ENCODE measurements around the gene FAM177B. TPM values are rescaled to one million over a fixed set of nuclear protein-coding genes. Genes with fewer than 3 reads are reported as not detected.

The FAM177B gene
- total RNA-seq, 3 donors from 2014 or later (not counting 1 experiment from before 2014, with no cell fraction given), result not detected

DNA sequence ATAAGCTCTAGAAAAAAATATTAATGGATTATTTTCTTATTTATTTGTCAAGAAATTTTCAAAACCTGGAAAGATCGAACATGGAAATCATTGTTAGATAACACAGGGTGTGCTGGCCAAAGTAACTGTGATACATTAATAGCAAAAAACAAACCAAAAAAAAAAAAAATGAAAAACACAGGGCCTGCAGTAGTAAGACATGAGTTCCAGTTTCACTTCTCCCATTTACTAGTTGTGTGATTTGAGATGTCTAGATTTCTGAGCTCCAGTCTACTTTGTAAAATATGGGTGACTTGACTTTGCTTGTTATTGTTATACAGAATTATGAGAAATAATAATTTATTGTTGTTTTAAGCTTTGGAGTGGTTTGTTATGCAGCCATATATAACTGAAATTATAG is 13.6 kb downstream of the FAM177B start:
- Histone ChIP-seq H3K4me1 (ENCODE audit: control insufficient read depth, insufficient read depth, low read length) (no peaks in the 10 kb centered on the region), H3K36me3 (ENCODE audit: control insufficient read depth, insufficient read depth, low read length) (no peaks in the 10 kb centered on the region), H3K4me3 (ENCODE audit: low read length) (no peak overlapping the region), H3K27me3 (ENCODE audit: control insufficient read depth, insufficient read depth, low read length) (no peaks in the 10 kb centered on the region), H3K27ac (ENCODE audit: low read length) (no peak overlapping the region), H3K9me3 (ENCODE audit: control insufficient read depth, insufficient read depth, low read length) (no peaks in the 10 kb centered on the region)
- WGBS (ENCODE audit: insufficient coverage), result no CpG with 5 or more reads among the region's 1 CpG
- no peak for ATAC-seq
- TF ChIP-seq, protein P1, sequence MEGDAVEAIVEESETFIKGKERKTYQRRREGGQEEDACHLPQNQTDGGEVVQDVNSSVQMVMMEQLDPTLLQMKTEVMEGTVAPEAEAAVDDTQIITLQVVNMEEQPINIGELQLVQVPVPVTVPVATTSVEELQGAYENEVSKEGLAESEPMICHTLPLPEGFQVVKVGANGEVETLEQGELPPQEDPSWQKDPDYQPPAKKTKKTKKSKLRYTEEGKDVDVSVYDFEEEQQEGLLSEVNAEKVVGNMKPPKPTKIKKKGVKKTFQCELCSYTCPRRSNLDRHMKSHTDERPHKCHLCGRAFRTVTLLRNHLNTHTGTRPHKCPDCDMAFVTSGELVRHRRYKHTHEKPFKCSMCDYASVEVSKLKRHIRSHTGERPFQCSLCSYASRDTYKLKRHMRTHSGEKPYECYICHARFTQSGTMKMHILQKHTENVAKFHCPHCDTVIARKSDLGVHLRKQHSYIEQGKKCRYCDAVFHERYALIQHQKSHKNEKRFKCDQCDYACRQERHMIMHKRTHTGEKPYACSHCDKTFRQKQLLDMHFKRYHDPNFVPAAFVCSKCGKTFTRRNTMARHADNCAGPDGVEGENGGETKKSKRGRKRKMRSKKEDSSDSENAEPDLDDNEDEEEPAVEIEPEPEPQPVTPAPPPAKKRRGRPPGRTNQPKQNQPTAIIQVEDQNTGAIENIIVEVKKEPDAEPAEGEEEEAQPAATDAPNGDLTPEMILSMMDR (IDR thresholded peaks at IDR 0.05), result no peak
- Mint-ChIP-seq H3K9me3 (no peaks in the 10 kb centered on the region), H3K27ac (no peak overlapping the region), H3K4me1 (no peaks in the 10 kb centered on the region), H3K27me3 (ENCODE audit: low read depth in 2 of 2) (peaks cover 13 to 24% of the 10 kb centered on the region in 2 donors), H3K36me3 (no peaks in the 10 kb centered on the region), H3K4me3 (no peak overlapping the region)
- intact Hi-C loops (cut with micrococcal nuclease), result no loop called here
- DNase-seq, result no peak

DNA sequence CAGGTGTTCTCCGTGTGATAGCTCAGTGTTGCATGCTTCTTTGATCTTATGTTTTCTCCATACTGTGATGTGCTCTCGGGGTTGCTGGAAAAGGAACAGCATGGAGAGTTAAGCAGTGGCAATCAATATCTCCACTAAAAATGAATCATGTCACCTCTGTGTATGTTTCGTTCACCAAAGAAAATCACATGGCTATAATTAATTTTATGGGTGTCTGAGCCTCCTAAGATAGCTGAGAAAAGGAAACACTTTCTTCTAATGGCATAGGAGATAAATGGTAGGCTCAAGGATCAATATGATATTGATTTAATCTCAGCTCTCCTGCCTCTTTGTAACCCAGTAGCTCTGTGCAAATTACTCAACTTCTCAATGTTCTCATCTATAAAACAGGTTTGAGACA is 14.3 kb downstream of the FAM177B start:
- no peaks in the 10 kb centered on the region for H3K4me1 ChIP-seq (ENCODE audit: control insufficient read depth, insufficient read depth, low read length)
- Mint-ChIP-seq H3K36me3 (no peaks in the 10 kb centered on the region), H3K27me3 (ENCODE audit: low read depth in 2 of 2) (peaks cover 12 to 26% of the 10 kb centered on the region in 2 donors), H3K27ac (no peak overlapping the region), H3K9me3 (no peaks in the 10 kb centered on the region), H3K4me3 (no peak overlapping the region), H3K4me1 (no peaks in the 10 kb centered on the region)
- DNase-seq, result no peak
- no peaks in the 10 kb centered on the region for H3K27me3 ChIP-seq (ENCODE audit: control insufficient read depth, insufficient read depth, low read length)
- no peak for ATAC-seq
- intact Hi-C loops (cut with micrococcal nuclease), result no loop called here
- no peak overlapping the region for H3K27ac ChIP-seq (ENCODE audit: low read length)
- H3K4me3 ChIP-seq (ENCODE audit: low read length), result no peak overlapping the region
- 88% methylated on average over 2 of the region's 3 CpGs for WGBS (ENCODE audit: insufficient coverage)
- H3K36me3 ChIP-seq (ENCODE audit: control insufficient read depth, insufficient read depth, low read length), result no peaks in the 10 kb centered on the region
- no peaks in the 10 kb centered on the region for H3K9me3 ChIP-seq (ENCODE audit: control insufficient read depth, insufficient read depth, low read length)
- TF ChIP-seq, protein P1 (IDR thresholded peaks at IDR 0.05), result no peak

DNA sequence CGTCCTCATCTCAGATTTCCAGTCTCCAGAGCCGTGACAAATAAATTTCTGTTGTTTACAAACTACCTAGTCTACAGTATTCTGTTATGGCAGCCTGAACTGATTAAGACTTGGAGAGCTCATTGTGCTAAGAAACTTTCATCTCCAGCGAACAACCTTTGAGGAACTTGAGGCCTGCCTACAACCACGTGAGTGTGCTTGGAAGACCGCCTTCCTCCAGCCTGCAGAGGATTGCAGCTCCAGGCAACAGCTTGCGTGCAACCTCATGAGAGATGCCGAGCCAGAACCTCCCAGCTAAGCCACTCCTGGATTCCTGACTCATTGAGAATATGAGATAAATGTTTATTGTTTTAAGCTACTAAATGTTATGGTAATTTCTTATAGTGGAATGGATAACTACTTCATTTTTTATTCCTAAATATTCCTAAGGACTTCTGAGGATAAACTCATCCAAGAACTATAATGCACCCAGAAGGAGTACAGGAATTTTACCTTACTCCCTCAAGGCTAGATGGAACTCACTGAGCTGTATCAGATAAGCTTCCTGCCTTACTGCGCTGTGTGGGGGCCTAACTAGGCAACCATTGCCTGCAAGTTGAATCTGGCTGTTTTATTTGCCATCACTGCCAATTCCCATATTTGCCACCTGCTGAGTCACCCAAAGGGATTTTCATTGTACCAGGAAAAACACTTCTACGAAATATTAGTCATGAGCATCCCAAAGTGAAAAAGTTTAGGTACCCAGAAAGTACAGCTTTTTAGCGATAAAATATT is 17.6 kb downstream of the FAM177B start:
- H3K27ac ChIP-seq (ENCODE audit: low read length), result no peak overlapping the region
- H3K4me1 ChIP-seq (ENCODE audit: control insufficient read depth, insufficient read depth, low read length), result no peaks in the 10 kb centered on the region
- Mint-ChIP-seq H3K4me1 (no peaks in the 10 kb centered on the region), H3K27ac (no peak overlapping the region), H3K36me3 (no peaks in the 10 kb centered on the region), H3K9me3 (no peaks in the 10 kb centered on the region), H3K27me3 (ENCODE audit: low read depth in 2 of 2) (peaks cover 4 to 20% of the 10 kb centered on the region in 2 donors), H3K4me3 (no peak overlapping the region)
- WGBS (ENCODE audit: insufficient coverage), result 80% methylated on average over 9 of the region's 10 CpGs
- ATAC-seq (no peak), DNase-seq (no peak)
- TF ChIP-seq, protein P1 (IDR thresholded peaks at IDR 0.05), result no peak
- no peak overlapping the region for H3K4me3 ChIP-seq (ENCODE audit: low read length)
- no peaks in the 10 kb centered on the region for H3K9me3 ChIP-seq (ENCODE audit: control insufficient read depth, insufficient read depth, low read length)
- intact Hi-C loops (cut with micrococcal nuclease), result no loop called here
- H3K27me3 ChIP-seq (ENCODE audit: control insufficient read depth, insufficient read depth, low read length), result no peaks in the 10 kb centered on the region
- no peaks in the 10 kb centered on the region for H3K36me3 ChIP-seq (ENCODE audit: control insufficient read depth, insufficient read depth, low read length)

Data from natural killer cell (primary cell).